WTC11 (cell line): ENCODE measurements around the gene ZNF35. TPM values are rescaled to one million over a fixed set of nuclear protein-coding genes. Genes with fewer than 3 reads are reported as not detected.

ENCODE experiments used
- ATAC-seq: fragments of 200-7000 bp; cut with Tn5 transposase; 2 replicates; pipeline ENCODE4 v1.10.0; 2021; ENCODE audit warnings: mild to moderate bottlenecking, moderate library complexity
- CTCF ChIA-PET: fragments of 300-600 bp; sonication (Branson Sonifier 250); formaldehyde crosslinking; loops from one replicate; lab custom pipeline; 2021; ENCODE audit warnings: antibody characterized with exemption; lab: Charles Lee
- POLR2A ChIA-PET: fragments of 350-600 bp; sonication (Branson Sonifier 250); formaldehyde crosslinking; loops from one replicate; lab custom pipeline; 2021; ENCODE audit warnings: antibody characterized with exemption; lab: Charles Lee
- DNase-seq: peaks from one replicate; pipeline ENCODE4 v3.0.0; 2021; ENCODE audit warnings: low spot score
- H3K27ac Mint-ChIP-seq: 2 replicates; pipeline ENCODE4 v1.8.0; 2021; ENCODE audit warnings: mixed read lengths
- H3K27me3 Mint-ChIP-seq: 2 replicates; pipeline ENCODE4 v1.8.0; 2021; ENCODE audit warnings: low read depth, mild to moderate bottlenecking, moderate library complexity, mixed read lengths
- H3K36me3 Mint-ChIP-seq: 2 replicates; pipeline ENCODE4 v1.8.0; 2021; ENCODE audit warnings: mixed read lengths
- H3K4me1 Mint-ChIP-seq: 2 replicates; pipeline ENCODE4 v1.8.0; 2022; ENCODE audit warnings: mixed read lengths
- H3K4me3 Mint-ChIP-seq: 2 replicates; pipeline ENCODE4 v1.8.0; 2021; ENCODE audit warnings: mild to moderate bottlenecking, moderate library complexity, mixed read lengths
- H3K9me3 Mint-ChIP-seq: 2 replicates; pipeline ENCODE4 v1.8.0; 2021; ENCODE audit warnings: mixed read lengths
- FOXJ3 ChIP-seq: sonication (generic); formaldehyde crosslinking; IDR thresholded peaks from 2 replicates; pipeline ENCODE4 v1.9.0; 2021; ENCODE audit warnings: missing genetic modification reagents, mild to moderate bottlenecking, borderline replicate concordance
- GABPB1 ChIP-seq: sonication (generic); formaldehyde crosslinking; IDR thresholded peaks from 2 replicates; pipeline ENCODE4 v1.8.1; 2023; ENCODE audit warnings: mild to moderate bottlenecking, missing genetic modification reagents
- GTF2I ChIP-seq: fragments of 250-450 bp; sonication (Bioruptor Pico); conservative IDR thresholded peaks from 2 replicates; pipeline ENCODE4 v1.4.0; 2021; ENCODE audit warnings: mild to moderate bottlenecking
- HMGA2 ChIP-seq: fragments of 250-450 bp; sonication (Bioruptor Pico); IDR thresholded peaks from 2 replicates; pipeline ENCODE4 v1.4.0; 2021; ENCODE audit warnings: mild to moderate bottlenecking, moderate library complexity
- HMGXB4 ChIP-seq: sonication (generic); formaldehyde crosslinking; IDR thresholded peaks from 2 replicates; pipeline ENCODE4 v1.8.1; 2023; ENCODE audit warnings: mild to moderate bottlenecking, moderate library complexity, missing genetic modification reagents
- IRF2 ChIP-seq: sonication (generic); formaldehyde crosslinking; IDR thresholded peaks from 2 replicates; pipeline ENCODE4 v1.8.0; 2022; ENCODE audit warnings: low read depth, missing genetic modification reagents, borderline replicate concordance
- RELA ChIP-seq: sonication (generic); formaldehyde crosslinking; IDR thresholded peaks from 2 replicates; pipeline ENCODE4 v1.8.1; 2022; ENCODE audit warnings: missing genetic modification reagents, mild to moderate bottlenecking, borderline replicate concordance
- SMAD3 ChIP-seq: sonication (generic); formaldehyde crosslinking; IDR thresholded peaks from 2 replicates; pipeline ENCODE4 v1.8.0; 2022; ENCODE audit warnings: missing genetic modification reagents, mild to moderate bottlenecking, borderline replicate concordance
- SMAD4 ChIP-seq: sonication (generic); formaldehyde crosslinking; IDR thresholded peaks from 2 replicates; pipeline ENCODE4 v1.8.0; 2022; ENCODE audit warnings: mild to moderate bottlenecking, missing genetic modification reagents
- STAT6 ChIP-seq: sonication (generic); formaldehyde crosslinking; conservative IDR thresholded peaks from 2 replicates; pipeline ENCODE4 v1.8.1; 2023; ENCODE audit warnings: mild to moderate bottlenecking, low read depth, missing genetic modification reagents, moderate library complexity
- TP53 ChIP-seq: sonication (generic); formaldehyde crosslinking; IDR thresholded peaks from 2 replicates; pipeline ENCODE4 v1.8.1; 2023; ENCODE audit warnings: mild to moderate bottlenecking, missing genetic modification reagents
- USF1 ChIP-seq: sonication (generic); formaldehyde crosslinking; IDR thresholded peaks from 2 replicates; pipeline ENCODE4 v1.8.0; 2022; ENCODE audit warnings: mild to moderate bottlenecking, missing genetic modification reagents
- ZNF263 ChIP-seq: sonication (generic); formaldehyde crosslinking; IDR thresholded peaks from 2 replicates; pipeline ENCODE4 v1.8.1; 2022; ENCODE audit warnings: low read depth, mild to moderate bottlenecking, moderate library complexity, missing genetic modification reagents
- ZNF425 ChIP-seq: fragments of 250-450 bp; sonication (Bioruptor Pico); conservative IDR thresholded peaks from 2 replicates; pipeline ENCODE4 v1.9.0; 2021; ENCODE audit warnings: mild to moderate bottlenecking
- ZNF671 ChIP-seq: fragments of 250-450 bp; sonication (Bioruptor Pico); IDR thresholded peaks from 2 replicates; pipeline ENCODE4 v1.8.0; 2021; ENCODE audit warnings: mild to moderate bottlenecking
- ZSCAN18 ChIP-seq: fragments of 250-450 bp; sonication (Bioruptor Pico); IDR thresholded peaks from 2 replicates; pipeline ENCODE4 v2.1.2; 2022; ENCODE audit warnings: mild to moderate bottlenecking, moderate library complexity
- total RNA-seq: library from RNA; stranded (reverse); gene quantifications from 3 replicates; pipeline ENCODE4 v1.2.3, GENCODE V29; 2021

ZNF35 gene
- total RNA-seq, 1 experiment from 2014 or later, result 17.2 TPM

- TF ChIP-seq ZSCAN18 (CRISPR knock-in tag), result no peak
Measured at GRCh38 chr3:44643024-44643423, 5.5 kb upstream of the ZNF35 start (continued).

GRCh38 chr3:44647771-44648170, 761 bp upstream of the ZNF35 start:
- ATAC-seq (no peak), DNase-seq (no peak)
- Mint-ChIP-seq H3K9me3 (peaks cover 14% of the 10 kb centered on the region), H3K27ac (no peak overlapping the region), H3K4me1 (peaks cover 13% of the 10 kb centered on the region), H3K27me3 (0 out of 2 replicates have a peak, but pooled peaks cover 2% of the 10 kb centered on the region), H3K4me3 (peak overlapping the region; percentile 91), H3K36me3 (peaks cover 37% of the 10 kb centered on the region)
- ChIA-PET CTCF (interaction anchor here (1.0 to 1.2 kb wide), 2 partner anchors 13 to 22 kb away, joined by 5 to 6 read pairs; partner anchors contain the start of gene ZNF197), POLR2A (interaction anchor here (0.6 to 1.3 kb wide), 3 partner anchors 22 to 215 kb away, joined by 3 to 7 read pairs (median 3); partner anchors contain the start of genes ZNF197 and ZNF660)
- TF ChIP-seq HMGXB4 (CRISPR knock-in tag), result no peak
- TF ChIP-seq GABPB1 (CRISPR knock-in tag), result no peak
- TF ChIP-seq ZSCAN18 (CRISPR knock-in tag), result no peak
- TF ChIP-seq ZNF425, result no peak
- TF ChIP-seq ZNF263 (CRISPR knock-in tag), result no peak
- no peak for TF ChIP-seq USF1 (CRISPR knock-in tag)
- TF ChIP-seq GTF2I (CRISPR knock-in tag), result no peak
- no peak for TF ChIP-seq HMGA2 (CRISPR knock-in tag)
- TF ChIP-seq IRF2 (CRISPR knock-in tag), result no peak
- no peak for TF ChIP-seq RELA (CRISPR knock-in tag)
- no peak for TF ChIP-seq ZNF671
- TF ChIP-seq STAT6, result no peak
- no peak for TF ChIP-seq SMAD3 (CRISPR knock-in tag)
- no peak for TF ChIP-seq TP53
- no peak for TF ChIP-seq SMAD4 (CRISPR knock-in tag)
- no peak for TF ChIP-seq FOXJ3 (CRISPR knock-in tag)
